GM19240 (cell line): Measurements from ENCODE around the gene FNBP1.
"Not testable (repeated sequence)": the region's sequence is repeated elsewhere in the genome, so short reads cannot be mapped to it uniquely, and the experiment has no call there.

ENCODE experiments used
- DNase-seq: peaks from one replicate; pipeline ENCODE4 v3.0.0; 2011; ENCODE audit warnings: low spot score; ENCODE audit not compliant: insufficient read length

The FNBP1 gene

GRCh38 chr9:129995409-129996160, 47.4 kb downstream of the FNBP1 start:
- no peak for DNase-seq

GRCh38 chr9:129994882-129995281, 48.1 kb downstream of the FNBP1 start:
- DNase-seq = no peak

- not testable (repeated sequence) for DNase-seq
These were observed 51.9 kb downstream of the FNBP1 start for GRCh38 chr9:129991139-129991538.

GRCh38 chr9:129990269-129991010, 52.5 kb downstream of the FNBP1 start:
- DNase-seq = no peak

GRCh38 chr9:129989740-129990139, 53.2 kb downstream of the FNBP1 start:
- no peak for DNase-seq

GRCh38 chr9:129989362-129989708, 53.7 kb downstream of the FNBP1 start:
- no peak for DNase-seq

GRCh38 chr9:129988607-129989361, 54.2 kb downstream of the FNBP1 start:
- DNase-seq = no peak

GRCh38 chr9:129987941-129988340, 55.0 kb downstream of the FNBP1 start:
- no peak for DNase-seq

GRCh38 chr9:129987047-129987446, 55.9 kb downstream of the FNBP1 start:
- DNase-seq = no peak

- DNase-seq = not testable (repeated sequence)
These were observed 58.4 kb downstream of the FNBP1 start for GRCh38 chr9:129984589-129984988.

GRCh38 chr9:129983891-129984290, 59.1 kb downstream of the FNBP1 start:
- no peak for DNase-seq

- DNase-seq = no peak
These were observed 61.6 kb downstream of the FNBP1 start for GRCh38 chr9:129981180-129981907.

- not testable (repeated sequence) for DNase-seq
These were observed 62.8 kb downstream of the FNBP1 start for GRCh38 chr9:129980224-129980623.

GRCh38 chr9:129979071-129979745, 63.8 kb downstream of the FNBP1 start:
- no peak for DNase-seq

- no peak for DNase-seq
These were observed 70.2 kb downstream of the FNBP1 start for GRCh38 chr9:129972816-129973215.

GRCh38 chr9:129968690-129969485, 74.1 kb downstream of the FNBP1 start:
- no peak for DNase-seq

- no peak for DNase-seq
These were observed 77.9 kb downstream of the FNBP1 start for GRCh38 chr9:129964901-129965734.

GRCh38 chr9:129962889-129963703, 79.9 kb downstream of the FNBP1 start:
- peak; percentile 17 for DNase-seq
